ENCODE results near the gene APIP.

The APIP gene

DNA sequence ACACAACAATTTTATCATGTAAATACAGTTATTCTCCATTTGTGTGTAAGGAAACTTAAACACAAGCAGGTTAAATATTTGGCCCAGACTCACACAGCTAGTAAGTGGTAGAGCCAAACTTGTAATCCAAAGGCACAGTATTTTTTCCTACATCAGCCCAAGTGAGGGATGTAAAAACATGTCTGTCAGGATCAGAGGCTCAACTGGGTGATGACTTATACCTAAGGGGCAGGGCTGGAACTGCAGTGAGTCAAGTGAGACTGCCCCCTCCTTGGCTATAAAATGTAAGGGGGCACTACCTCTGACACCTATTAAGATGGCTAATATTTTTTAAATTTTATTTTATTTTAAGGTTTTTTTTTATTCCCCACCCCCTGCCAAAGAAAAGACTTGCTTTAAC, 82.6 kb downstream of the APIP start:
- no peak overlapping the region for H3K4me3 ChIP-seq (replicated peaks; ENCODE audit: low read depth, low read length)
- H3K27me3 ChIP-seq (replicated peaks; ENCODE audit: control insufficient read depth, insufficient read depth, low read length): no peaks in the 10 kb centered on the region
- H3K36me3 ChIP-seq (ENCODE audit: control insufficient read depth, insufficient read depth, low read length): no peaks in the 10 kb centered on the region
- TF ChIP-seq, protein P1, sequence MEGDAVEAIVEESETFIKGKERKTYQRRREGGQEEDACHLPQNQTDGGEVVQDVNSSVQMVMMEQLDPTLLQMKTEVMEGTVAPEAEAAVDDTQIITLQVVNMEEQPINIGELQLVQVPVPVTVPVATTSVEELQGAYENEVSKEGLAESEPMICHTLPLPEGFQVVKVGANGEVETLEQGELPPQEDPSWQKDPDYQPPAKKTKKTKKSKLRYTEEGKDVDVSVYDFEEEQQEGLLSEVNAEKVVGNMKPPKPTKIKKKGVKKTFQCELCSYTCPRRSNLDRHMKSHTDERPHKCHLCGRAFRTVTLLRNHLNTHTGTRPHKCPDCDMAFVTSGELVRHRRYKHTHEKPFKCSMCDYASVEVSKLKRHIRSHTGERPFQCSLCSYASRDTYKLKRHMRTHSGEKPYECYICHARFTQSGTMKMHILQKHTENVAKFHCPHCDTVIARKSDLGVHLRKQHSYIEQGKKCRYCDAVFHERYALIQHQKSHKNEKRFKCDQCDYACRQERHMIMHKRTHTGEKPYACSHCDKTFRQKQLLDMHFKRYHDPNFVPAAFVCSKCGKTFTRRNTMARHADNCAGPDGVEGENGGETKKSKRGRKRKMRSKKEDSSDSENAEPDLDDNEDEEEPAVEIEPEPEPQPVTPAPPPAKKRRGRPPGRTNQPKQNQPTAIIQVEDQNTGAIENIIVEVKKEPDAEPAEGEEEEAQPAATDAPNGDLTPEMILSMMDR (IDR thresholded peaks at IDR 0.05; ENCODE audit: insufficient read depth, low read length, poor library complexity, severe bottlenecking): no peak
- DNase-seq (ENCODE audit: extremely low read depth, insufficient read length): no peak

All from GM06990 (cell line).